HUES48 (cell line): ENCODE data around the gene OARD1.

Experiments
- H3K27ac ChIP-seq: one replicate; pipeline ENCODE4 v1.7.0; 2013; ENCODE audit warnings: low read depth, low read length, inconsistent platforms
- H3K27me3 ChIP-seq: 2 replicates; pipeline ENCODE4 v1.6.1; 2013; ENCODE audit warnings: mild to moderate bottlenecking, low read length; ENCODE audit not compliant: control insufficient read depth, insufficient read depth
- H3K36me3 ChIP-seq: 2 replicates; pipeline ENCODE4 v1.6.1; 2013; ENCODE audit warnings: low read length; ENCODE audit not compliant: control insufficient read depth, insufficient read depth
- H3K4me1 ChIP-seq: 2 replicates; pipeline ENCODE4 v1.6.1; 2013; ENCODE audit warnings: mild to moderate bottlenecking, low read length; ENCODE audit not compliant: control insufficient read depth, insufficient read depth
- H3K4me3 ChIP-seq: 2 replicates; pipeline ENCODE4 v1.5.1; 2013; ENCODE audit warnings: mild to moderate bottlenecking, low read depth, low read length
- H3K9ac ChIP-seq: 2 replicates; pipeline ENCODE4 v1.6.1; 2013; ENCODE audit warnings: mild to moderate bottlenecking, low read depth, low read length, moderate library complexity
- H3K9me3 ChIP-seq: 2 replicates; pipeline ENCODE4 v1.6.1; 2013; ENCODE audit warnings: low read length; ENCODE audit not compliant: control insufficient read depth, insufficient read depth

Gene OARD1

GRCh38 chr6:41047745-41048732, 24.1 kb downstream of the OARD1 start:
- Histone ChIP-seq H3K9ac (no peak overlapping the region), H3K9me3 (no peaks in the 10 kb centered on the region), H3K4me1 (no peaks in the 10 kb centered on the region), H3K27ac (no peak overlapping the region), H3K27me3 (no peaks in the 10 kb centered on the region), H3K4me3 (no peak overlapping the region), H3K36me3 (no peaks in the 10 kb centered on the region)

GRCh38 chr6:41047306-41047705, 24.9 kb downstream of the OARD1 start:
- H3K9me3 ChIP-seq = no peaks in the 10 kb centered on the region
- H3K4me1 ChIP-seq = no peaks in the 10 kb centered on the region
- H3K9ac ChIP-seq = no peak overlapping the region
- no peaks in the 10 kb centered on the region for H3K36me3 ChIP-seq
- H3K27me3 ChIP-seq = no peaks in the 10 kb centered on the region
- no peak overlapping the region for H3K4me3 ChIP-seq
- no peak overlapping the region for H3K27ac ChIP-seq

- Histone ChIP-seq H3K27me3 (no peaks in the 10 kb centered on the region), H3K36me3 (no peaks in the 10 kb centered on the region), H3K4me3 (no peak overlapping the region), H3K9me3 (no peaks in the 10 kb centered on the region), H3K27ac (no peak overlapping the region), H3K4me1 (no peaks in the 10 kb centered on the region), H3K9ac (no peak overlapping the region)
These were observed 26.1 kb downstream of the OARD1 start for GRCh38 chr6:41046084-41046483.

GRCh38 chr6:41045664-41046063, 26.5 kb downstream of the OARD1 start:
- Histone ChIP-seq H3K9me3 (no peaks in the 10 kb centered on the region), H3K27ac (no peak overlapping the region), H3K4me3 (no peak overlapping the region), H3K9ac (no peak overlapping the region), H3K27me3 (no peaks in the 10 kb centered on the region), H3K4me1 (no peaks in the 10 kb centered on the region), H3K36me3 (no peaks in the 10 kb centered on the region)

GRCh38 chr6:41043151-41043550, 29.0 kb downstream of the OARD1 start:
- no peak overlapping the region for H3K4me3 ChIP-seq
- no peaks in the 10 kb centered on the region for H3K9me3 ChIP-seq
- H3K9ac ChIP-seq = no peak overlapping the region
- H3K4me1 ChIP-seq = peaks cover 6% of the 10 kb centered on the region; the same call in 1 of the 2 replicates
- no peaks in the 10 kb centered on the region for H3K27me3 ChIP-seq
- H3K27ac ChIP-seq = no peak overlapping the region
- H3K36me3 ChIP-seq = no peaks in the 10 kb centered on the region

DNA sequence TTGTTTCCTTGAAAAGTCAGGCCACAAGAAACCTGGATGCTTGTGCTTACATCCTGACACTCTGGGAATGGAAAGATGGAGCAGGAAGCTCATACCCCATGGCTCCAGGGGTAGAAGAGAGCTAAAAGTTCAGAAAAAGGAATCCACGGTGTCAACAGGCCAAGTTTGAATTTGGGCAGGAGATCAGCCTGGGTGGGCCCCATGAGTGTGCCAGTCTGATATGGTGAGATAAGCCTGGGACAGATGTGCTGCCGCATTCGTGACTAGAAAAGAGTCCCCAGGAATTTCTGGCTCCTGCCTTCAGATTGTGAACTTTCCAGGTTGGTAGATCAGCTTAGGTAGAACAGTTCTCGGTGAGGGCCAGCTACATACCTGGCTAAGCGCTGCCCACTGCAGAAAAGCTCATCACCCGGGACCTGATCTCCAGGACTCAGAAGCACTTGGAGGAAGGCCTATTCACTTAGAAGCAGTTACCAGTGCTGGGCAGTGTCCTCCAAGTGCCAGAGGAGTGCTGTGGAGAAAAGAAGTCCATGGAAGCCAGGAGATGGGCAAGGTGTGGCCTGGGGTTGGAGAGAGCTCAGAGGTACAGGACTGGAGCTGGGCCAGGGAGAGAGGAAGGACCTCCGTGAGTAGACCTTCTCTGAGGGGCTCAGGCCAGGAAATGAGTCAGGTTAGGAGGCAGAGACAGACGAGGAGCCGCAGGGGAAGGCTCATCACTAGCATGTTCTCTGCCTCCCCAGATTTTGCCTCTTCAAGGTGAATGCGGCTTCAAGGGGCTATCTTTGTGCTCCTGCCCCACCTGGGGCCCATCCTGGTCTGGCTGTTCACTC, 29.7 kb downstream of the OARD1 start, which contains the start of gene TSPO2:
TSPO2 (plus strand) TSS at position 242 of the 830 bp plus-strand sequence; CDS start at position 761, 519 bp downstream.
- no peaks in the 10 kb centered on the region for H3K36me3 ChIP-seq
- peaks cover 6% of the 10 kb centered on the region; the same call in 1 of the 2 replicates for H3K4me1 ChIP-seq
- H3K27ac ChIP-seq = no peak within 1 kb of the TSS
- no peaks in the 10 kb centered on the region for H3K9me3 ChIP-seq
- no peak within 1 kb of the TSS for H3K4me3 ChIP-seq
- H3K27me3 ChIP-seq = no peaks in the 10 kb centered on the region
- no peak within 1 kb of the TSS for H3K9ac ChIP-seq

GRCh38 chr6:41040940-41041536, 31.1 kb downstream of the OARD1 start:
- Histone ChIP-seq H3K27ac (peak overlapping the region; percentile 5), H3K36me3 (no peaks in the 10 kb centered on the region)

DNA sequence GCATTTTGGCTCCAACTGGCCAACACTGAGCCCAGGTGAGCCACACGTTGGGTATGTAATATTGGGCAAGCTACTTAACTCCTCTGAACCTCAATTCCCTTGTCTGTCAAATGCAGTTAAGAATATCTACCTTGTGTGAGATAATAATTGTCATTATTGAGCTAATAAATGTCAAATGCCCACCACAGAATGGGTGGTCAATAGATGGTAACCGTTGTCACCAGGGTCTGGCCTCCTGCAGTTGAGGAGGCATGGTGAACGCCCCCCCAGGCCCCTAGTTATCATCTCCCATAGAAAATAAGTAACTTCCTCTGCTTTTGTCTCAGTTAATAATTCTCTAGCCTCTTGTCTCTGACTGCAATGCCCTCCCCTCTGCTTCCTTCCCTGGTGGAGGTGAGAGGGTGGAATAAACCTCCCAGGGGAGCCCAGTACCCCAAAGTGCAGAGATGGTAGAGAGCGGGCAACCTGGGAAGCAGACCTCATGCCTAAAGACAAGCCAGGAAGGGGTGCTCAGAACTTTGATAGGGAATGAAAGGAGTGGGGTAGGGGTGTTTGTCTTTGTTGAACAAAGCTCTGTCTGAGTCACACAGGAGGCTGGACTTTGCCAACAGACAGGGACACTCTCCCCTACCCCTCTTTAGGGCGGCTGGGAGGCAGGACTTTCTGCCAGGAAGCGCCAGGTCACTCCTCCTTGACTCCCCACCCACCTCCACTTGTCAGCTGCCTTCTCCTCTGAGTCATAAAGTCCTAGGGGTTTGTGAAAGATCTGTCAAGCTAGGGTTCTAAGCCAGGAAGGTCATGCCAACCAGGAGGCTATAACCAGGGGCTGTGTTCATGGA, 31.8 kb downstream of the OARD1 start:
- H3K27me3 ChIP-seq = no peaks in the 10 kb centered on the region
- no peak overlapping the region for H3K9ac ChIP-seq
- H3K4me1 ChIP-seq = peaks cover 6% of the 10 kb centered on the region; the same call in 1 of the 2 replicates
- peak overlapping the region; percentile 67 for H3K27ac ChIP-seq
- no peaks in the 10 kb centered on the region for H3K36me3 ChIP-seq
- H3K9me3 ChIP-seq = no peaks in the 10 kb centered on the region
- no peak overlapping the region for H3K4me3 ChIP-seq

More at GRCh38 chr6:41040940-41041536, 31.1 kb downstream of the OARD1 start:
- Histone ChIP-seq H3K27me3 (no peaks in the 10 kb centered on the region), H3K9me3 (no peaks in the 10 kb centered on the region), H3K4me3 (no peak overlapping the region), H3K4me1 (peaks cover 6% of the 10 kb centered on the region; the same call in 1 of the 2 replicates), H3K9ac (no peak overlapping the region)

DNA sequence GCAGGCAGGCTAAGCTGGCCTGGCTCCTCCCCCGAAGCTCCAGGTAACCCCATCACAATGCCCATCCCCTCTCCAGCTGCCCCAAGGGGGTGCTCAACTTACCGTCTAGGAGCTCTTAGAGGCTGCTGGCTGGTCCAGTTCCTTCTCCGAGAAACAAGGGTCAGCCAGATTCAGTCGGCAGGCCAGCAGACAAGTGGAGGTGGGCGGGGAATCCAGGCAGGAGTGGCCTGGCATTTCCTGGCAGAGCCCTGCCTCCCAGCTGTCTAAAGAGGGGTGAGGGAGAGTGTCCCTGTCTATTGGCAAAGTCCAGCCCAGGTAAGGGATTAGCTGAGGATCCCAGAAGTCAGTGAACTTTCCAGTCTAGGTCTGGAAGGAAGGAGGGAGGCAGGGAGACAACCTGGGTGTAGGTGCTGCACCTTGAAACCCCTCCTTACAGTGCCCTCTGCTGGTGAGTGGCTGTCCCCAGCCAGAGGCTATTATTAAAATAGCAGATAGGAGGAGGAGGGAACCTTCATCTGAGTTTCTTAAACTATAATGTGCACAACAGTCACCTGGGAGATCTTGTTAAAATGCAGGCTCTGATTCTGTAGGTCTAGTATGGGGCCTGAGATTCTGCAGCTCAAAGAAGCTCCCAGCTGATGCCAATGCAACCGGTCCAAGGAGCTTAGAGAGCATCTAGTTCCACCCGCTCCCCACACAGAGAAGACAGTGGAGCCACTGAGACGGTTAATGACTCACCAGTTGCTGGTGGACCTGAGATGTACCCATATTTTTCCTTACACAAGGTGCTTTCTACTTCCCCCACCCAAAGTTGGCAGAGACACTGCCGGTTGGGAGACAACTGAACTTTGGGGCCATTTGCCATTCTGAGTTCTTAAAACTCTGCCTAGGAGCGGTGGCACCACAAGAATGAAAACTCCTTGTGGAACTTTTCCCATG, 32.8 kb downstream of the OARD1 start, which contains the start of gene UNC5CL:
UNC5CL (minus strand) TSS at position 162 of the 939 bp plus-strand sequence. CDS start 4,147 bp downstream, outside the sequence.
- peak within 1 kb of the TSS; percentile 67 for H3K27ac ChIP-seq
- H3K4me1 ChIP-seq = peaks cover 6% of the 10 kb centered on the region; the same call in 1 of the 2 replicates

More for the DNA sequence above, 32.8 kb downstream of the OARD1 start, which contains the start of gene UNC5CL:
- H3K27me3 ChIP-seq = no peaks in the 10 kb centered on the region
- no peak within 1 kb of the TSS for H3K9ac ChIP-seq
- no peaks in the 10 kb centered on the region for H3K36me3 ChIP-seq
- no peaks in the 10 kb centered on the region for H3K9me3 ChIP-seq
- H3K4me3 ChIP-seq = no peak within 1 kb of the TSS
